Stimulated activated CD8-positive, alpha-beta memory T cell treated with anti-CD3 and anti-CD28 coated beads, Interleukin-4, amount 100 ng/mL, for 4 hours (primary cell): ENCODE data around the gene CREBBP.
"Not testable (repeated sequence)": the region's sequence is repeated elsewhere in the genome, so short reads cannot be mapped to it uniquely, and the experiment has no call there.

ENCODE experiments used
- DNase-seq, 2 donors: peaks; one replicate each; pipeline ENCODE4 v3.0.0-alpha.2; 2020; ENCODE audit warnings: low read depth in 2 of 2, low spot score in 1 of 2

The CREBBP gene

DNA sequence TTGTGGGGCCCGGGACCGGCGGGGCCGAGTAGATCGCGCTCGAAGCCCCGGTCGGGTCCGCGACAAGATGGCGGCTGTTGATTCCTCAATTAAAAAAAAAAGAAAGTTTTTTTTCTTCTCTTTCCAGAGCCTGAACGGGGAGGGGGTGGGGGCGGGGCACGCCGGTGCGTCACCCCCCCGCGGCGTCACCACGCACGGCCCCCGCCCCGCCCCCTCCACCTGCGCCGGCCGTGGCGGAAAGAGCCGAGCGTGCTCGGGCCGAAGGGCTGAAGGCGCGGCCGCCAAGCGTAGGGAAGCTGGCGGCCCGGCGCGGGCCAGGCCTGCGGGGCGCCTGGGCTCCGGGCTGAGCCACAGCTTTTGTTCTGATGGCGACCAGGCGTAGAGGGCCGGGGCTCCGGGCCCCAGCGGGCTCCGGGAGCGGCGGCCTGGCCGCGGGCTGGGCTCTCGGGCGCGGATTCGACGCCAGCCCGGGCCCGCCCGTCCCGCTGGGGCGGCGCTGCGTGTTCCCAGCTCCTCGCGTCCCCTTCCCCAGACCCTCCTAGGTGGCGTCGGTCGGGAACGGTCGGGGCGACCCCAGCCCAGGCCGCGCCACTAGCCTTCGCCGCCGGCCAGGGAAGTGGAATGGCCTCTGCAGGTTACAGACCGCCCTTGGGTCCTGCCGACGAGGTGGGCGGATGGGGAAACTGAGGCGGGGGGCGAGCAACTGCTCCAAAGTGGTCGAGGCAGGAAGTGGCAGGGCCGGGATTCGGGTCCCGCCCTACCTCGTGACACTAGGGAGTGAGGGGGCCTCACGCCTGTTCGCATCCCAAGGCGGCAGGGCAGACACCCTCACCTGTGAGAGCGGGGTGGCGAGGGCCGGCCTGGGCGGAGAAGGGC, at the start of gene CREBBP:
Gene CREBBP, minus strand, starts transcription at position 91 of the 876 bp plus-strand sequence. CDS start 797 bp downstream, outside the sequence.
- DNase-seq: peak; percentile 62 to 67

DNA sequence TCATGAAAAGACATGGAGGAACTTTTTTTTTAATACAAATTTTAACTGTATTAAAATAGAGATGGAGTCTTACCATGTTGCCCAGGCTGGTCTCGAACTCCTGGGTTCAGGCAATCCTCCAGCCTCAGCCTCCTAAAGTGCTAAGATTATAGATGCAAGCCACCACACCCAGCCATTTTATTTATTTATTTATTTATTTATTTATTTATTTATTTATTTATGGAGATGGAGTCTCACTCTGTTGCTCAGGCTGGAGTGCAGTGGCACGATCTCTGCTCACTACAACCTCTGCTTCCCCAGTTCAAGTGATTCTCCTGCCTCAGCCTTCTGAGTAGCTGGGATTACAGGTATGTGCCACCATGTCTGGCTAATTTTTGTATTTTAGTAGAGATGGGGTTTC, 46.6 kb upstream of the CREBBP start:
- DNase-seq: not testable (repeated sequence)

DNA sequence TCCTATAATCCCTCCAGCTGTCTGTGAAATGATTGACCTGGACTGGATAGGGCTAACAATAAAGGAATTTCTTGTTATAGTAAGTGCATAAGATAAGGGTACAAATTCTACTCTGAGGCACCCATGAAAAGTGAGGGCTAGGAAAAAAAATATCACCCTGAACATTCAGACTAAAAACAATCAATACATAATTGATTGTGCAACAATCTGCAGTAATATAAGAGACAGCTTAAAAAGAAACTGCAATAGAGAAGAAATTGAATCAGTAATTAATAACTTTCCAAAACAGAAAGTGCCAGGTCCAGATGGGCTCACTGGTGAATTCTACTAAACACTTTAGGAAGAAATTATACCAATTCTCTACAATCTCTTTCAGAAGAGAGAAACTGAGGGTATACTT, 44.2 kb upstream of the CREBBP start:
- DNase-seq: no peak

DNA sequence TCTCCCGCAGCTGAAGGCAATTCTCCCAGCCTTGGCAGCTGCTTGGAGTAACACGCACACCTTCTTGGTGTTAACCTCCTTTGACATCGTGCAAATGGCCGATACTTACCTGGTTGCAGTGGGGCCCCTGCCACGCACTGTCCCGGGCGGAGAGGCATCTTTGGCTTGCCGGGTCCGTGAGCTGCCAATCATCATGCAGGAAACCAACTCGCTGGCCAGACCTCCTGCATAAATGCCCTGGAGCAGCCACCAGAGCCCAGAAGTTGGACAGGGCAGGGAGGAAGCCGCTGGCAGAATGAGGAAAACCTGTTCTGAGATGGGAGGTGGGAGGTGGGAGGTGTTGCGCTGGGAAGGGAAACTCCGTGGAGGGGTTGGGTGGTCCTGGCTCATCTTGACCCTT, 41.7 kb upstream of the CREBBP start:
- no peak for DNase-seq

DNA sequence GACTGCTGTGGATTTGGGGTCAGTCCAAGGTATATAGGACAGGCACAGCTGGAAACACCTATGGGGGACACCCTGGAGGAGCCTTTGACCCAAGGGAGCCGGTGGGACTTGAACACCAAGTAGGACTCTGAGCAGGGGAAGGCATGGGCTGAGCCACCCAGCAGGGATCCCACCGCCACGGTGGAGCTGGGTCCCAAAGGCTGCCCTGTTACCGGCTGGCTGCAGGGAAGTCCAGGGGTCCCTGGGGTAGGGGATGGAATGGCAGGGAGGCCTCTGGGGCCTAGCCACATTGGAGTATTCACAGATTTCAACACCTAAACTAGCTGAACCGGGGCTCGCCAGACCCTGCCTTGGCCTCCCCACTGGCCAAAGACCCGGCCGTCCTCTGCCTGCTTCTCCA, 39.7 kb upstream of the CREBBP start:
- DNase-seq: no peak

DNA sequence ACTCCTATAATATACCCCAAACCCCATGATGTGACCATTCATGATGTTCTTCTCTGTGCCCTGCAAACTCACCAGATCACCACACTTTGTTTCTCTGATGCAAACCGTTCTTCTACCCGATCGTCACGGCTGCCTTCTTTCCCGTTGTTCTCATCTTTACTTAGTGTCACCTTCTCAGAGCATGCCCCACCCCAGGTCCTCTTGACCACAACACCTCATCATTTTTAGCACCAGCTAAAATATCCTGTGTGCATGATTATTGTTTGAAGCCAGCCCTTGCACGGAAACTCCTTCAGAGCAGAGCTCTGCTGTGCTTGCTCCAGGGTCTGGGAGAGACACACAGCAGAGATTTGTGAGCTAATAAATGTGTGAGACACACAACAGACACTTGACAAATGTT, 38.9 kb upstream of the CREBBP start:
- no peak for DNase-seq

DNA sequence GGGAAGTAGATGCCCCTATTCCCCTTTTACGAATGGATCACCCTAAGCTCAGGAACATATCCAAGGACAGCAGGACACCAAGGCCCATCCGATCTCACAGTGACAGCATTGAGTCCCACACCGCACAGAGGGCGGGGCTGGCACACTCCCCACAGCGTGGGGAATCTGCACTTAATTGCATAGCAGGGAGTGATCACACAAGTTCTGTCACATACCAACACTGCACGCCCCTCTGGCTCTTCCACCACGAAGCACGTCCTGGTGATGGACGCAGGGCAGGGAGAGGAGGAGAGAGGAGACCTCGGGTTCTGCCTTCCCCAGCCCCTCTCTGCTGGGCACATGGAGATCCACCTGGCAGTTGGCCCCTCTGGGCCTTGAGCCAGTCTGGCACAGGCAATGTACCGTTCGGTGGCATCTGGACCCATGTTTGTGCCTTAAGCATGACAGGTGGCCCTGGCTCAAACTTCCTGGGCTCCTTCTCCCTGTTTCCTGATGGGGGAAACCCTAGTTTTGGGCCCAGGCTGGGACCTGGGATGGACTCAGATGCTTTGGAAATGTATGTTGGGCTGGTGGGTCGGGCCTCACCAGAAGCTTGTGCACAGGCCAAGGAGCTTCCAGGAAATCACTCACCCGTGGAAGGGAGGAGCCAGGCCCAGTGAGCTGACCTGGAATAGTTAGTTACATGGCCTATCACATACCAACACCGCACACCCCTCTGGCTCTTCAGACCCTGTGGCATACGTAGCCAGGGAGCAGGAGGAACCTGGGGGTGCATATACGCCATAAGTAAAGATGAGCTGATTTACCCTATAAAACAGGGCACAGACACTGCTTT, 35.1 kb upstream of the CREBBP start:
- DNase-seq: no peak

DNA sequence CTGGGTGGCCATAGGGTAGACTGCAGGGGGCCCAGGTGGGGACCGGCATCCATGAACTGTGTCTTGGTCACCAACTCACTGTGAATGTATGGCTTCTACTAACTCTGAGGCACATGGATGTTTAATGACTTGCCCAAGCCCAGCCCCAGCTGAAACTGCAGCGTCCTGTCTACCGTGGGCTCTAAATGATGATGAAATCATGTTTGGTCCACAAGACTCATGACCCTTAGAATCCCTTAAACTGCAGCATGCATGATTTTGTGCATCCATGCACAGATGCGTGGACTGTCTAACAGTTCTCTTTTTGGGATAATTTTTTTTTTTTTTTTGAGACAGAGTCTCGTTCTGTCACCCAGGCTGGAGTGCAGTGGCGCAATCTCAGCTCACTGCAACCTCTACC, 32.4 kb upstream of the CREBBP start:
- DNase-seq: no peak

DNA sequence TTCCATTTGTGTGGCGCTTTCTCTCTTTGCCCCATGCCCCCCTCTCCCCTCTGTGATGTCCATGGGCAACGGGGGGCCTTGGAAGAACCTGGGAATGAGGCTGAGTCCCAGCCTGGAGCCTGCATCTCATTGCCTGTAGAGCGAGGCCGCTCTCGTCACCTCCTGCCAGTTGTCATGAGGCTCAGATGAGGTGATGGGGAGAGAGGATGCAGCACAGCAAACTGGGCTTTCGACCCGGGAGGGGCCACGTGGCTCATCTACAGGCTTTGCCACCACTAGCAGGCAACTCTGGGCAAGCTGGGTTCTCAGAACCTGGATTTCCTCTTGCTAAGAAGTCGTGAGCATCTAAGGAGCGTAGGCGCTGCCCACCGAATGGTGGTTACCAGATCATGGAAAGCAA, 31.9 kb upstream of the CREBBP start:
- no peak for DNase-seq

DNA sequence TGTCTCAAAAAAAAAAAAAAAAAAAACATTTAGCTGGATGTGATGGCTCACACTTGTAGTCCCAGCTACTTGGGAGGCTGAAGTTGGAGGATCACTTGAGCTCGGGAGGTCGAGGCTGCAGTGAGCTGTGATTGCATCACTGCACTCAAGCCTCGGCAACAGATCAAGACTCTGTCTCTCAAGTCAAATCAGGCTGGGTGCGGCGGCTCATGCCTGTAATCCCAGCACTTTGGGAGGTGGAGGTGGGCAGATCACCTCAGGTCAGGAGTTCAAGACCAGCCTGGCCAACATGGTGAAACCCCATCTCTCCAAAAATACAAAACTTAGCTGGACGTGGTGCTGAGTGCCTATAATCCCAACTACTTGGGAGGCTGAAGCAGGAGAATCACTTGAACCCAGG, 31.2 kb upstream of the CREBBP start:
- not testable (repeated sequence) for DNase-seq

DNA sequence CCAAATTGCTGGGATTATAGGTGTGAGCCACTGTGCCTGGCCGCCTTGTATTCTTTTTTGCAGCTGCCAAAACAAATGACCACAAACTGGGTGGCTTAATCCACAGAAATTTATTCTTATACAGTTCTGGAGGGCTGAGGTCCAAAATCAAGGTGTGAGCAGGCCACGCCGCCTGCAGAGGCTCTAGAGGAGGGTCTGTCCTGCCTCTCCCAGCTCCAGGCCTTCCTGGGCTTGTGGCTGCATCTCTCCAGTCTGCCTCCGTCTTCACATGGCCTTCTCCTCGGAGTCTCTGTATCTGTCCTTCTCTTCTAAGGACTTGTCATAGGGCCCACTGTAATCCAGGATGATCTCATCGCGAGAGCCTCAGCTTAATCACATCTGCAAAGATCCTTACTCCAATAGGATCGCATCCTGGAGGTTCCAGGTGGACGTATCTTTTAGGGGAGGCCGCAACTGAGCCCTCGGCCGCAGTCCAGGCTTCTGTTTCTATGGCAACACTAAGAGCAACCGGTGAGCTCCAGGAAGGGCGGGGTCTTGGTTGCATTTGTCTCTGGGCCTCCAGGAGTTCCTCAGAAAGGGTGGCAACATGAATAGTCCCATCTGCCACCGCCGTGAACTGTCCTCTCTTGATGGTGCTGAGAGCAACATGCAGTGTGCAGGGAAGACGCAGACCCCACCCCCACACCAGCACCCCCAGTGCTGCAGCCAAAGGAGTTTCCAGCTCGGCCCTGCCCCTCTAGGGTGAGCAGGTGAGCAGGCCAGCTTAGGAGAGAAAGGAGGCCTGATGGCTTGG, 29.5 kb upstream of the CREBBP start:
- no peak for DNase-seq

DNA sequence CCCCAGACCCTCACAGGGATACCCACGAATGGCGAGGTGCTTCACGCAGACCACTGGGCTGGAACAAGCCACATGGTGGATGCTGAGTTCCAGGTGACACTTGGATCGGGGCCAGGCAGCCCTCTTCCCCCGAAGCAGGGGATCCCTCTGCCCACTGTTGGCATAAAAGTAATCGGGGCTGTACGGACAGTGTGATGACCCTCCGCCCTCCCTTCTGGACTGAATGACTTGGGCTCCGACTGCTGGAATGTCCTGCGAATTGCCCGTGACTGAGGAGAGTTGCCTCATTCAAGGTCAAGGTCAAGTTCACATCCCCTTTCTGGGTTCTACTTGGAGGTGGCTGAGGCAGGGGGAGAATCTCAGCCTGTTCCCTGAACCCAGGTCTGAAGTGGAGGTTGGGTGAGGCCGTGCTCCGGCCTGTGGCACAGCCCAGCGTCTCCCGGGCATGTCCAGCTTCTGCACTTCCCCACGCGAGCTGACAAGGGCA, 28.5 kb upstream of the CREBBP start:
- no peak for DNase-seq

DNA sequence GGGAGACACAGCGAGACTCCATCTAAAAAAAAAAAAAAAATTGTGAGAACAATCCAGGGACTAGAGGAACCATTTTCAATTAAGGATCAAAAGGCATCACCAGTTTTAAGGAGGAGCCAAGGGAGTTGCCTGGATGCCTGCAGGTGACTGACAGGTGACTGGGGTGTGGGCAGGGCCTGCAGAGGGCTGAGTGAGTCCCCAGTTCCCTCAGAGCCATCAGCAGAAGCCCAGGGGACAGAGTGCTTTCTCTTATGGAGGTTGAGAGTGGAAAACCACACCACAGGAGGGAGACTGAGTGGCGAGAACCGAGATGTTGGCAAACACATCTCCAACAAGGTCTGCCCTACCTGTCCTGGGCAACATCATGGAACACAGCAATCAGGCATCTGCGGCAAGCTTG, 27.1 kb upstream of the CREBBP start:
- no peak for DNase-seq

DNA sequence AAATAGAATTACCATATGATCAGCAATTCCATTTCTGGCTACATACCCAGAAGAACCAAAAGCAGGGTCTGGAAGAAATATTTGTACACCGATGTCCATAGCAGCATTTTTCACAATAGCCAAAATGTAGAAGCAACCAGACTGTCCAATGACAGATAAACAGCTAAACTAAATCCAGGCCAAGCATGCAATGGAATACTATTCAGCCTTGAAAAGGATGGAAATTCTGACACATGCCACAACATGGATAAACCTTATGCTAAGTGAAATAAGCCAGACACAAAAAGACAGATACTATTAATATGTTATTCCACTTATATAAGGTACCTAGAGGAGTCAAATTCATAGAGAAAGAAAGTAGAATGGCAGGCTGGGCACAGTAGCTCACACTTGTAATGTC, 25.9 kb upstream of the CREBBP start:
- DNase-seq: no peak

DNA sequence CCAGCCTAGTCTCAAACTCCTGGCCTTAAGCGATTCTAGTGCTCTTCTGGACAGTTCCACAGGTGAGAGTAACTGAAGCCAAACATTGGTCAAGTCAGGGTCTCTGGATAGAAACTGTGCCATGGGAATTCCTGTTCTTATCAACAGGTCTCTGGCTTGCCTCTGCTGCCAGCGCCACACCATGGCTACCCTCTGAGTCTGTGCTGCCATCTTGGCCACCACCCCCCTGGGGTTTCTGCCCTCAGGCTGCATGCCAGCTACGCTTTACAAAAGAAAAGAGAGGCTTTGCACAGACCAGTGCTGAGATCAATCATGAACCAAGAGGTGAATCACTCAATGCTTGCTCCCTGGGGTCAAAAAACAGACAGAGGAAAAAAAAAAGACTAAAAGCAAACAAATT, 24.4 kb upstream of the CREBBP start:
- DNase-seq: no peak

DNA sequence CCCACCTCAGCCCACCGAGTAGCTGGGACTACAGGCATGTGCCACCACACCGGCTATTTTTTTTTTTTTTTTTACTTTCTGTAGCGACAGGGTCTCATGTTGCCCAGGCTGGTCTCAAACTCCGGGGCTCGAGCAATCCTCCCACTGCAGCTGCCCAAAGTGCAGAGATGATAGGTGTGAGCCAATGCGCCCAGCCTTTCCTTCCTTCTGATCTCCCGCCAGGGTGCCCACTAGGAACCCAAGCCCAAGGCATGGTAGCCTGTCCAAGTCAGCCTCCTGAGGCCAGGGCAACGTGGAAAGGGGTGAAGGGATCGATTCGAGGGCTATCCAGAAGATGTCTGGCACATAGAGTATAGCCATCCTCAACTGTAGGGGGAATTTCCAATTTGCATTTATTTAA, 9.6 kb upstream of the CREBBP start:
- DNase-seq: no peak

DNA sequence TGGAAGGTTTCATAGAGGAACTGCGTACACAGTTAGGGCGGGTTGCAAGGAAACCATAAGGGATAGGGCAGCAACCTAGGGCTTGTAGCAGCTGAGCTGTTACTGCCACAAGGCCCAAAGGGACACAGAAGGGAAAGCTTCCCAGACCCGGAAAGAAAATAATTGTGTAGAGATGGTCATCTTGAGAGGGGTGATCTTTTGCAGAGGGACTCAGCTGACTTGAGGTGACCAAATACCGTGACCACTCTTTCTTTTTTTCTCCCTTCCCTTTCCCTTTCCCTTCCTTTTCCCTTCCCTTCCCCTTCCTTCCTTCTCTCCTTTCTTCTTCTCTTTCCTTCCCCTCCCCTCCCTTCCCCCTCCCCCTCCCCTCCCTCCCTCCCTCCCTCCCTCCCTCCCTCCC, 8.5 kb upstream of the CREBBP start:
- no peak for DNase-seq

DNA sequence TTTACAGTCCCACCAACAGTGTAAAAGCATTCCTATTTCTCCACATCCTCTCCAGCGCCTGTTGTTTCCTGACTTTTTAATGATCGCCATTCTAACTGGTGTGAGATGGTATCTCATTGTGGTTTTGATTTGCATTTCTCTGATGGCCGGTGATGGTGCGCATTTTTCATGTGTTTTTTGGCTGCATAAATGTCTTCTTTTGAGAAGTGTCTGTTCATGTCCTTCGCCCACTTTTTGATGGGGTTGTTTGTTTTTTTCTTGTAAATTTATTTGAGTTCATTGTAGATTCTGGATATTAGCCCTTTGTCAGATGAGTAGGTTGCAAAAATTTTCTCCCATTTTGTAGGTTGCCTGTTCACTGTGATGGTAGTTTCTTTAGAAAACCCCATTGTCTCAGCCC, 5.5 kb upstream of the CREBBP start:
- DNase-seq: not testable (repeated sequence)

DNA sequence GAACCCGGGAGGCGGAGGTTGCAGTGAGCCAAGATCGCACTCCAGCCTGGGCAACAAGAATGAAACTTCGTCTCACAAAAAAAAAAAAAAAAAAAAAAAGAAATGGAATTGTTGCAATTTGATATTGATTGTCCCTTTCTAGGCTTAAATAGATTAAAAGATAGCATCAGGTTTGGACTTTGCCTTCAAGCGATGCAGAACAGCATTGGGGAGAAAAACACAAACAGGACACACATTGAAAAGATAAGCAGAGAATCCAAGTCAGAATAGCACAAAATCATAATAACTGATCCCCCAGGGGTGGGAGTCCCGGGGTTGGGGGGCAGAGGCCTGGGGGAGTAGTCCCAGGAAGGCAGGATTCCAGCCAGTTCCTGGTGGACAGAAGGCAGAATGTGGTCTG, 3.9 kb upstream of the CREBBP start:
- DNase-seq: no peak

DNA sequence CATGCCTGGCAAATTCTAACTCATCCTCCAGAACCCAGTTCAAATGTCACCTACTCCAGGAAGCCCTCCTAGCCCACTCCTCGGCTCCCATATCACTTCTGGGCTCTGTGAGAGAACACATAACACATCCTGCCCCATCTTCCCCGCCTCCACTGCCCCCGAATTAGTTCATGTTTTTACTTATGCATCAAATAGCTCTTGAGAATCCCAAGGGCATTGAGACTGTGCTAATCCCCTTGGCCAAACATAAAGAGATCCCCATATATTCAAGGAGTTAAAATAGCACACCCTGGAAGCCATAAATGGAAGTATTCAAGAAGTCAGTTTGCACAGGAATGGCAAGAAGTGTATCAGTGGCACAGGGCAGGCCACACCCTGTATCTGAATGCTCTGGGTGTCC, 2.0 kb upstream of the CREBBP start:
- no peak for DNase-seq

DNA sequence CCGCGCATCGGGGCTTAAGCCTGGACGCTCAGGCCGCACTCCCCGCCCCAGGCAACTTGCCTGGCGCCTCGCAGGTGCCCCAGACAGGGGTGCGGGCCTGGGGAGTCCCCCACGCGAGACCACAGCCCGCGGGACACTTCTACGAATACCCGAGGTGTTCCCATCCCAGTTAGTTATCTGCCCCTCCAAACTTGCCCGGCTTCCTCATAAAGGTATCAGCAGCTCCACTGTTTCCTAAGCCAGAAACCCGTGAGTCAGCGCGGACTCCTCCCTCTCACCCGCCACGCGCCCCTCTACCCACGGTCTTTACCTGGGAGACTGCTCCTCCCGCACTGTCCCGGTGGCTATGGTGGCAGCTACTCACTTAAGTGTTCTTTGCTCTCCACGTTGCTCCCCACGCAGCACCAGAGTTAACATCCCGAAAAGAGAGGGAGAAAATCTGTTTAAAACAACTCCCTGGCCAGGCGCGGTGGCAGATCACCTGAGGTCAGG, 1.0 kb upstream of the CREBBP start:
- DNase-seq: no peak
